Measurements from ENCODE around the gene TRIM36. TPM values are rescaled to one million over a fixed set of nuclear protein-coding genes. Genes with fewer than 3 reads are reported as not detected.

TRIM36 gene
- total RNA-seq, 1 donor from 2014 or later: 9.4 TPM

- no peaks in the 10 kb centered on the region for H3K4me1 Mint-ChIP-seq (ENCODE audit: low read depth)
- H3K27me3 Mint-ChIP-seq (ENCODE audit: low read depth): no peaks in the 10 kb centered on the region
- peaks cover 3% of the 10 kb centered on the region for H3K36me3 Mint-ChIP-seq (ENCODE audit: low read depth)
- peaks cover 7% of the 10 kb centered on the region for H3K9me3 Mint-ChIP-seq (ENCODE audit: low read depth)
- TF ChIP-seq CTCF (IDR thresholded peaks at IDR 0.05): no peak
- DNase-seq (ENCODE audit: low spot score): no peak
- no peak overlapping the region for H3K4me3 Mint-ChIP-seq (ENCODE audit: unreplicated experiment)
- no peak overlapping the region for H3K27ac Mint-ChIP-seq (ENCODE audit: unreplicated experiment)
Observed at GRCh38 chr5:115147052-115147451, 22.7 kb downstream of the TRIM36 start.

GRCh38 chr5:115136294-115136693 lies 33.4 kb downstream of the TRIM36 start:
- no peak for TF ChIP-seq CTCF (IDR thresholded peaks at IDR 0.05)
- Mint-ChIP-seq H3K9me3 (ENCODE audit: low read depth) (no peaks in the 10 kb centered on the region), H3K36me3 (ENCODE audit: low read depth) (no peaks in the 10 kb centered on the region), H3K27me3 (ENCODE audit: low read depth) (no peaks in the 10 kb centered on the region), H3K27ac (ENCODE audit: unreplicated experiment) (no peak overlapping the region), H3K4me1 (ENCODE audit: low read depth) (no peaks in the 10 kb centered on the region), H3K4me3 (ENCODE audit: unreplicated experiment) (no peak overlapping the region)
- no peak for DNase-seq (ENCODE audit: low spot score)

- no peak for DNase-seq (ENCODE audit: low spot score)
- Mint-ChIP-seq H3K36me3 (ENCODE audit: low read depth) (peaks cover 1% of the 10 kb centered on the region), H3K4me1 (ENCODE audit: low read depth) (no peaks in the 10 kb centered on the region), H3K9me3 (ENCODE audit: low read depth) (no peaks in the 10 kb centered on the region), H3K27ac (ENCODE audit: unreplicated experiment) (no peak overlapping the region), H3K27me3 (ENCODE audit: low read depth) (no peaks in the 10 kb centered on the region), H3K4me3 (ENCODE audit: unreplicated experiment) (no peak overlapping the region)
- no peak for TF ChIP-seq CTCF (IDR thresholded peaks at IDR 0.05)
Observed at GRCh38 chr5:115132465-115132864, 37.2 kb downstream of the TRIM36 start.

DNA sequence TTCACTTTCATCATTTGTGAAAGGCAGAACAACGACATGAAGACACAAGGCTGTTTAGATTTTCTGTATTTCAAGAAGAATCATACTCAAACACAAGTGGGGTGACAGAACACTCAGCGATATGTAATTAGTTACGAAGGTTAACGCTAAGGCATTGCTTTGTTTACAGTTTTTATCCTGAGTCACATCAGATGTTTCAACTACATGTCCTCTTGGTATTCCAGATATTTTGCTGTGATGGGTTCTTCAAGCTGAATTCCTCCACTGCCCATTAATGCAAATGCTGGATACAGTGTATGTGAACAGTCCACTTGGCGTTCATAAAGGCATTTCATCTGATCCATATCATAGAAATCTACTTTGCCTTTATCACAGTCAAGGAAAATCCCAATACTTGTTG lies 43.4 kb downstream of the TRIM36 start:
- Mint-ChIP-seq H3K27me3 (ENCODE audit: low read depth) (no peaks in the 10 kb centered on the region), H3K4me1 (ENCODE audit: low read depth) (no peaks in the 10 kb centered on the region), H3K9me3 (ENCODE audit: low read depth) (no peaks in the 10 kb centered on the region), H3K27ac (ENCODE audit: unreplicated experiment) (no peak overlapping the region), H3K4me3 (ENCODE audit: unreplicated experiment) (no peak overlapping the region), H3K36me3 (ENCODE audit: low read depth) (peaks cover 1% of the 10 kb centered on the region)
- TF ChIP-seq CTCF (IDR thresholded peaks at IDR 0.05): no peak
- DNase-seq (ENCODE audit: low spot score): no peak

- H3K9me3 Mint-ChIP-seq (ENCODE audit: low read depth): no peaks in the 10 kb centered on the region
- no peak overlapping the region for H3K4me3 Mint-ChIP-seq (ENCODE audit: unreplicated experiment)
- DNase-seq (ENCODE audit: low spot score): no peak
- peaks cover 2% of the 10 kb centered on the region for H3K36me3 Mint-ChIP-seq (ENCODE audit: low read depth)
- H3K27me3 Mint-ChIP-seq (ENCODE audit: low read depth): peaks cover 5% of the 10 kb centered on the region
- TF ChIP-seq CTCF (IDR thresholded peaks at IDR 0.05): no peak
- H3K4me1 Mint-ChIP-seq (ENCODE audit: low read depth): no peaks in the 10 kb centered on the region
- no peak overlapping the region for H3K27ac Mint-ChIP-seq (ENCODE audit: unreplicated experiment)
Observed at GRCh38 chr5:115124741-115125140, 45.0 kb downstream of the TRIM36 start.

Data from chondrocyte (in vitro differentiated cells).